KMS-11 (cell line): ENCODE results near the gene RARB.

Source experiments
- H2AFZ ChIP-seq: fragments of 200-600 bp; sonication (generic); 2 replicates; pipeline ENCODE4 v1.6.1; 2016; ENCODE audit warnings: antibody characterized with exemption, mixed run types, low read depth
- H3K27ac ChIP-seq: fragments of 200-600 bp; sonication (generic); 2 replicates; pipeline ENCODE4 v1.6.1; 2016; ENCODE audit warnings: mild to moderate bottlenecking, mixed run types
- H3K27me3 ChIP-seq: fragments of 200-600 bp; sonication (generic); 2 replicates; pipeline ENCODE4 v1.6.1; 2017; ENCODE audit warnings: mild to moderate bottlenecking, low read depth, mixed run types, moderate library complexity; ENCODE audit not compliant: insufficient read depth
- H3K36me3 ChIP-seq: fragments of 200-600 bp; sonication (generic); 2 replicates; pipeline ENCODE4 v1.6.1; 2017; ENCODE audit warnings: mild to moderate bottlenecking, mixed run types; ENCODE audit not compliant: insufficient read depth
- H3K4me1 ChIP-seq: fragments of 200-600 bp; sonication (generic); 2 replicates; pipeline ENCODE4 v1.6.1; 2016; ENCODE audit warnings: mild to moderate bottlenecking, low read depth, mixed run types; ENCODE audit not compliant: poor library complexity, severe bottlenecking
- H3K4me2 ChIP-seq: fragments of 200-600 bp; sonication (generic); 2 replicates; pipeline ENCODE4 v1.7.0; 2016; ENCODE audit warnings: mild to moderate bottlenecking, mixed run types
- H3K4me3 ChIP-seq: fragments of 200-600 bp; sonication (generic); IDR thresholded peaks from 2 replicates; pipeline ENCODE4 v1.6.1; 2017; ENCODE audit warnings: low read depth, low read length, mixed read lengths; ENCODE audit not compliant: insufficient read depth
- H3K79me2 ChIP-seq: fragments of 200-600 bp; sonication (generic); 2 replicates; pipeline ENCODE4 v1.6.1; 2016; ENCODE audit warnings: low read depth, mixed run types; ENCODE audit not compliant: insufficient read depth
- H3K9ac ChIP-seq: fragments of 200-600 bp; sonication (generic); 2 replicates; pipeline ENCODE4 v1.6.1; 2016; ENCODE audit warnings: mild to moderate bottlenecking, mixed run types
- H4K20me1 ChIP-seq: fragments of 200-600 bp; sonication (generic); 2 replicates; pipeline ENCODE4 v1.6.1; 2016; ENCODE audit warnings: mild to moderate bottlenecking, mixed run types; ENCODE audit not compliant: insufficient read depth
- CTCF ChIP-seq: fragments of 200-600 bp; sonication (generic); conservative IDR thresholded peaks from 2 replicates; pipeline ENCODE4 v1.6.1; 2017; ENCODE audit warnings: low read depth, mild to moderate bottlenecking, antibody characterized with exemption, low read length, moderate library complexity, mixed read lengths

Gene RARB

GRCh38 chr3:25384471-25384870, 43.6 kb upstream of the RARB start:
- no peaks in the 10 kb centered on the region for H3K79me2 ChIP-seq
- H3K36me3 ChIP-seq, result no peaks in the 10 kb centered on the region
- TF ChIP-seq CTCF, result no peak
- H3K9ac ChIP-seq, result no peak overlapping the region
- H3K27ac ChIP-seq, result no peak overlapping the region
- no peak overlapping the region for H2AFZ ChIP-seq
- H3K4me3 ChIP-seq, result no peak overlapping the region
- no peaks in the 10 kb centered on the region for H3K4me1 ChIP-seq
- no peak overlapping the region for H3K4me2 ChIP-seq
- no peaks in the 10 kb centered on the region for H4K20me1 ChIP-seq
- no peaks in the 10 kb centered on the region for H3K27me3 ChIP-seq

- H3K79me2 ChIP-seq, result no peaks in the 10 kb centered on the region
- no peak overlapping the region for H3K27ac ChIP-seq
- H3K27me3 ChIP-seq, result no peaks in the 10 kb centered on the region
- no peaks in the 10 kb centered on the region for H4K20me1 ChIP-seq
- H3K36me3 ChIP-seq, result no peaks in the 10 kb centered on the region
- H3K9ac ChIP-seq, result no peak overlapping the region
- no peak overlapping the region for H3K4me3 ChIP-seq
- H3K4me1 ChIP-seq, result no peaks in the 10 kb centered on the region
- H3K4me2 ChIP-seq, result no peak overlapping the region
- H2AFZ ChIP-seq, result no peak overlapping the region
- TF ChIP-seq CTCF, result no peak
These were observed 42.1 kb upstream of the RARB start for GRCh38 chr3:25385807-25386460.

- H4K20me1 ChIP-seq, result no peaks in the 10 kb centered on the region
- no peak overlapping the region for H3K9ac ChIP-seq
- H3K4me3 ChIP-seq, result no peak overlapping the region
- H3K4me1 ChIP-seq, result no peaks in the 10 kb centered on the region
- no peaks in the 10 kb centered on the region for H3K79me2 ChIP-seq
- H3K27ac ChIP-seq, result no peak overlapping the region
- no peak overlapping the region for H2AFZ ChIP-seq
- no peak for TF ChIP-seq CTCF
- H3K4me2 ChIP-seq, result no peak overlapping the region
- no peaks in the 10 kb centered on the region for H3K36me3 ChIP-seq
- no peaks in the 10 kb centered on the region for H3K27me3 ChIP-seq
These were observed 41.3 kb upstream of the RARB start for GRCh38 chr3:25386686-25387255.

- Histone ChIP-seq H3K27me3 (no peaks in the 10 kb centered on the region), H2AFZ (no peak overlapping the region), H3K79me2 (no peaks in the 10 kb centered on the region), H4K20me1 (no peaks in the 10 kb centered on the region), H3K36me3 (no peaks in the 10 kb centered on the region), H3K9ac (no peak overlapping the region), H3K4me2 (no peak overlapping the region), H3K4me3 (no peak overlapping the region), H3K4me1 (no peaks in the 10 kb centered on the region), H3K27ac (no peak overlapping the region)
- no peak for TF ChIP-seq CTCF
These were observed 37.5 kb upstream of the RARB start for GRCh38 chr3:25390605-25391004.
